B cell (primary cell): Measurements from ENCODE around the gene MYMX. TPM values are rescaled to one million over a fixed set of nuclear protein-coding genes. Genes with fewer than 3 reads are reported as not detected.

Source experiments
- ATAC-seq: fragments of 200-7000 bp; cut with Tn5 transposase; one replicate; pipeline ENCODE4 v1.10.0; 2021; ENCODE audit warnings: low read depth, mild to moderate bottlenecking, moderate number of reproducible peaks, moderate library complexity
- CTCF ChIA-PET: fragments of 350-600 bp; sonication (Branson Sonifier 250); formaldehyde crosslinking; loops from one replicate; lab custom pipeline; 2021; ENCODE audit warnings: antibody characterized with exemption, inconsistent platforms; lab: Charles Lee
- POLR2A ChIA-PET: fragments of 350-600 bp; sonication (Branson Sonifier 250); formaldehyde crosslinking; loops from one replicate; lab custom pipeline; 2021; ENCODE audit warnings: antibody characterized with exemption; lab: Charles Lee
- DNase-seq: peaks from one replicate; pipeline ENCODE4 v3.0.0; 2013
- H2AFZ ChIP-seq: 2 replicates; pipeline ENCODE4 v1.6.1; 2012; ENCODE audit warnings: mild to moderate bottlenecking, low read depth, low read length; ENCODE audit not compliant: insufficient read depth, poor library complexity, severe bottlenecking
- H3K27ac ChIP-seq, 2 donors: 1 replicate in 1 of 2; 2 replicates in 1 of 2; pipeline ENCODE4 v1.5.1; 2012 to 2013; ENCODE audit warnings: low read length in 2 of 2, mild to moderate bottlenecking in 2 of 2, moderate library complexity in 1 of 2
- H3K27me3 ChIP-seq, 4 experiments: fragments of 200-600 bp in 1 of 4; sonication (generic) in 1 of 4; replicated peaks in 1 of 4; 1 replicate in 2 of 4; 2 replicates in 2 of 4; pipeline versions ENCODE4 v1.6.1 to v1.7.0; 2013 to 2016; ENCODE audit warnings: low read length in 3 of 4, mild to moderate bottlenecking in 2 of 4, mixed read lengths in 1 of 4, moderate library complexity in 1 of 4; ENCODE audit not compliant: insufficient read depth in 4 of 4, control insufficient read depth in 3 of 4; ENCODE audit errors: control extremely low read depth in 1 of 4
- H3K36me3 ChIP-seq, 2 experiments: replicated peaks in 1 of 2; 1 replicate in 1 of 2; 2 replicates in 1 of 2; pipeline versions ENCODE4 v1.6.1 to v1.7.1; 2013; ENCODE audit warnings: low read length in 1 of 2; ENCODE audit not compliant: insufficient read depth in 2 of 2, control insufficient read depth in 1 of 2; ENCODE audit errors: control extremely low read depth in 1 of 2, extremely low read depth in 1 of 2
- H3K4me1 ChIP-seq, 2 donors: fragments of 200-600 bp in 1 of 2; sonication (generic) in 1 of 2; 1 replicate in 1 of 2; 2 replicates in 1 of 2; pipeline versions ENCODE4 v1.5.1 to v1.6.1; 2013 to 2017; ENCODE audit warnings: low read length in 2 of 2; ENCODE audit not compliant: control insufficient read depth in 2 of 2, insufficient read depth in 2 of 2
- H3K4me2 ChIP-seq: replicated peaks from 2 replicates; pipeline ENCODE3; 2012; ENCODE audit warnings: mild to moderate bottlenecking, low read depth, low read length; ENCODE audit not compliant: poor library complexity, severe bottlenecking
- H3K4me3 ChIP-seq, 5 experiments: fragments of 200-600 bp in 1 of 5; sonication (generic) in 1 of 5; 1 replicate in 3 of 5; 2 replicates in 2 of 5; pipeline versions ENCODE4 v1.5.1 to v1.7.0; 2011 to 2016; ENCODE audit warnings: low read length in 4 of 5, mild to moderate bottlenecking in 4 of 5, low read depth in 2 of 5, control low read depth in 1 of 5, moderate library complexity in 1 of 5; ENCODE audit not compliant: insufficient read depth in 1 of 5; ENCODE audit errors: control extremely low read depth in 1 of 5, extremely low read depth in 1 of 5
- H3K79me2 ChIP-seq: fragments of 200-600 bp; sonication (generic); one replicate; pipeline ENCODE4 v1.6.0; 2016; ENCODE audit warnings: low read length; ENCODE audit not compliant: control insufficient read depth, insufficient read depth
- H3K9ac ChIP-seq: fragments of 200-600 bp; sonication (generic); 2 replicates; pipeline ENCODE4 v1.6.1; 2017; ENCODE audit warnings: mild to moderate bottlenecking, low read length, moderate library complexity
- H3K9me3 ChIP-seq, 3 donors: one replicate each; pipeline versions ENCODE4 v1.6.1 to v1.7.1; 2013; ENCODE audit warnings: low read length in 2 of 3; ENCODE audit not compliant: control insufficient read depth in 2 of 3, insufficient read depth in 1 of 3; ENCODE audit errors: control extremely low read depth in 1 of 3
- H4K20me1 ChIP-seq: 2 replicates; pipeline ENCODE4 v1.6.0; 2012; ENCODE audit warnings: mild to moderate bottlenecking, low read length; ENCODE audit not compliant: insufficient read depth, control insufficient read depth, poor library complexity, severe bottlenecking
- H3K27ac Mint-ChIP-seq: one replicate; pipeline ENCODE4 v1.8.0; 2021; ENCODE audit warnings: mixed read lengths
- H3K27me3 Mint-ChIP-seq: one replicate; pipeline ENCODE4 v1.8.0; 2021; ENCODE audit warnings: mixed read lengths
- H3K4me1 Mint-ChIP-seq: one replicate; pipeline ENCODE4 v1.8.0; 2021; ENCODE audit warnings: mixed read lengths
- H3K4me3 Mint-ChIP-seq: one replicate; pipeline ENCODE4 v1.8.0; 2021; ENCODE audit warnings: mixed read lengths
- H3K9me3 Mint-ChIP-seq: one replicate; pipeline ENCODE4 v1.8.0; 2022; ENCODE audit warnings: mixed read lengths; ENCODE audit not compliant: insufficient read depth
- EZH2 ChIP-seq: IDR thresholded peaks from 2 replicates; pipeline ENCODE4 v1.6.1; 2012; ENCODE audit warnings: borderline replicate concordance, low read depth, mild to moderate bottlenecking, moderate library complexity, low read length; ENCODE audit not compliant: insufficient read depth, poor library complexity, severe bottlenecking
- WGBS: methylation state at CpG from one replicate; pipeline ENCODE4 v1.1.5; 2013; ENCODE audit warnings: missing lambda C conversion rate; ENCODE audit not compliant: insufficient coverage; 5-methylcytosine and 5-hydroxymethylcytosine counted together
- intact Hi-C: fragments of 100-400 bp; cut with micrococcal nuclease; formaldehyde crosslinking; loops from one replicate; pipeline ENCODE4 v1.10.0; 2022
- polyA plus RNA-seq: library from polyadenylated mRNA; depleted of rRNA; stranded (reverse); fragments of >200 nt; gene quantifications from 2 replicates; pipeline ENCODE4 v1.2.3, GENCODE V29; 2012
- total RNA-seq, 2 donors: library from RNA; stranded (reverse); fragments of 120-200 nt in 1 of 2; gene quantifications; 1 replicate in 1 of 2; 2 replicates in 1 of 2; pipeline versions ENCODE4 v1.2.3 to v1.2.4, GENCODE V29; 2013 to 2022
- TF ChIP-seq, protein P1 (sequence below): fragments of 200-600 bp; IDR thresholded peaks from one replicate; pipeline ENCODE4 v1.8.0; 2022; ENCODE audit warnings: antibody characterized with exemption, mild to moderate bottlenecking

Gene MYMX
- total and polyA plus RNA-seq, 2 donors (not counting 1 experiment from before 2014, with no cell fraction given) = not detected

DNA sequence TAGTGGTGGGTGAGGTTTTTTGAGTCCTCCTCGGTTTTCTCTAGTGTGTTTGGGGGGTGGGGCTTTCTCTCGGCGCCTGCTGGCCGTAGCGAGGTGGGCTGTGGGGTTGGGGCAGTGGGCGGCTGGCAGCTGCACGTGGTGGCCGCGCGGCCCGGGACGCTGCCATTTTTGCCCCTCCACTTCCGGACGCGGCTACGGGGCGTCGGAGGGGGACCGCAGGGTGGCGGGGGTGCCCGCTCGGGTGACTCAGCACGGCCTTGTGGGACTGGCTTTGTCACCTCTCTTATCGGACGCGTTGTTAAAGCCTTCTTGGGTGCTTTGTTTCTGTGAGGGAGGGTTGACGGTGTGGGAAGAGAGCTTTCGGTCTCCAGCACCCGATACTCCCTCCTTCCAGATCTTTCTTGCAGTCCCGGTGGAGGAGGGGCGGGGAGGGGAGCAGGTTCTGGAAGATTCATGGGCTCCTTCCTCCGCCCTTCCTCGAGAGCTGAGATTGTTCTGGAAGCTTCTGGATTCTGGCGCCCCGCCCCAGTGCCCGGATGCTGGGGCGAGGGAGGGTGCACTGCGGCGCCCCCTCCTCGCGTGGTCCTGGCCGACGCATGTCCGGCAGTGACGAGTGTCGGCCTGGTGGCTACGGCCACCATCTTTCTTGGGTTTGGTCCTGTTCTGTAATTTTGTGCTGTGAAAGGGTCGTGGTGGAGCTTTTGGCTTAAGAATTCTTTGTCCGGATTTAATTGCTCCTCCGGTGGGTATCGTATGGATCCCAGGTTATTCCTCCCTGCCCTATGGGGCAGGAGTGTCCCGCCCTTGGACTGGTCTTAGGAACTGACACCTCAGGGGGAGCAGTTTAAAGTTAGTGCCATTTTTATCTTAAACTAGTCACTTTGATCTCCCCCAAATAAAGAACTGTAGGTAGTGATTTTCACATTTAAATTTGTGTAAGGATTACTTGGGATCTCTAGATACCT, 30.9 kb downstream of the MYMX start:
- Mint-ChIP-seq H3K4me3 (peak overlapping the region; percentile 96), H3K4me1 (peaks cover 48% of the 10 kb centered on the region), H3K27me3 (no peaks in the 10 kb centered on the region), H3K27ac (peak overlapping the region; percentile 95), H3K9me3 (no peaks in the 10 kb centered on the region)
- ATAC-seq (peak; percentile 38), DNase-seq (peak; percentile 88)
- ChIA-PET POLR2A (interaction anchor here (0.5 to 6.1 kb wide), 18 partner anchors 9 to 618 kb away, joined by 3 to 105 read pairs (median 4); partner anchors contain the start of genes AARS2, CDC5L, MRPL14 and NFKBIE), CTCF (interaction anchor here (0.9 to 7.6 kb wide), 10 partner anchors 8 to 1466 kb away, joined by 3 to 68 read pairs (median 8); partner anchors contain the start of genes AARS2, BICRAL, SLC29A1 and SLC35B2)
- intact Hi-C loops = loop anchor here (1.0 to 5.0 kb wide), 3 partner anchors 10 to 120 kb away; partner anchors contain the start of genes AARS2, MRPL14, SLC35B2 and TMEM63B
- H3K4me1 ChIP-seq = peaks cover 12 to 30% of the 10 kb centered on the region in 2 donors
- peak overlapping the region; percentile 93 to 99 for H3K27ac ChIP-seq
- TF ChIP-seq, protein P1, sequence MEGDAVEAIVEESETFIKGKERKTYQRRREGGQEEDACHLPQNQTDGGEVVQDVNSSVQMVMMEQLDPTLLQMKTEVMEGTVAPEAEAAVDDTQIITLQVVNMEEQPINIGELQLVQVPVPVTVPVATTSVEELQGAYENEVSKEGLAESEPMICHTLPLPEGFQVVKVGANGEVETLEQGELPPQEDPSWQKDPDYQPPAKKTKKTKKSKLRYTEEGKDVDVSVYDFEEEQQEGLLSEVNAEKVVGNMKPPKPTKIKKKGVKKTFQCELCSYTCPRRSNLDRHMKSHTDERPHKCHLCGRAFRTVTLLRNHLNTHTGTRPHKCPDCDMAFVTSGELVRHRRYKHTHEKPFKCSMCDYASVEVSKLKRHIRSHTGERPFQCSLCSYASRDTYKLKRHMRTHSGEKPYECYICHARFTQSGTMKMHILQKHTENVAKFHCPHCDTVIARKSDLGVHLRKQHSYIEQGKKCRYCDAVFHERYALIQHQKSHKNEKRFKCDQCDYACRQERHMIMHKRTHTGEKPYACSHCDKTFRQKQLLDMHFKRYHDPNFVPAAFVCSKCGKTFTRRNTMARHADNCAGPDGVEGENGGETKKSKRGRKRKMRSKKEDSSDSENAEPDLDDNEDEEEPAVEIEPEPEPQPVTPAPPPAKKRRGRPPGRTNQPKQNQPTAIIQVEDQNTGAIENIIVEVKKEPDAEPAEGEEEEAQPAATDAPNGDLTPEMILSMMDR = no peak
- TF ChIP-seq EZH2 = no peak
- under 1% methylated on average over 41 of the region's 52 CpGs for WGBS
- no peak overlapping the region for H2AFZ ChIP-seq
- H3K36me3 ChIP-seq = peaks cover 9 to 46% of the 10 kb centered on the region in 2 experiments
- H3K9me3 ChIP-seq = no peaks in the 10 kb centered on the region
- peak overlapping the region; percentile 99 for H3K9ac ChIP-seq
- H3K4me3 ChIP-seq = peak overlapping the region; percentile 85 to 100 (median 98)
- peaks cover 35% of the 10 kb centered on the region for H3K79me2 ChIP-seq
- peak overlapping the region; percentile 97 for H3K4me2 ChIP-seq
- H3K27me3 ChIP-seq = no peaks in the 10 kb centered on the region
- peaks cover 51% of the 10 kb centered on the region for H4K20me1 ChIP-seq
